Mesenteric fat pad (tissue), 1 donor: ENCODE measurements around the gene BAIAP2. TPM values are rescaled to one million over a fixed set of nuclear protein-coding genes. Genes with fewer than 3 reads are reported as not detected.

ENCODE experiments used
- microRNA-seq: library from miRNA; unstranded; fragments of <30 nt; microRNA quantifications from one replicate; pipeline ENCODE4 v1.2.0, GENCODE V29; 2020; ENCODE audit warnings: borderline number of aligned reads
- total RNA-seq: library from RNA; stranded (reverse); fragmentation: NEBNext Ultra II Directional; extraction: Animal tissue kit (Norgen Biotek cat#: 25700); gene quantifications from one replicate; pipeline ENCODE4 v1.2.1, GENCODE V29; 2021
- donor health status: DM: yes; HTN: yes; CAD: no.

BAIAP2 gene
- total RNA-seq, 1 donor from 2014 or later, result 24.6 TPM

Small RNA genes within 50 kb of the gene (microRNA-seq; reads per million reads assigned to microRNA genes)
- not detected for gene MIR1250
- not detected for gene MIR3065
- not detected for gene MIR338
- gene MIR657, result not detected

Other genes starting within 250 kb of the BAIAP2 start
- 25.3 TPM for gene CHMP6, start 43.3 kb upstream of the BAIAP2 start, total RNA-seq
- not detected for gene PVALEF, start 130.4 kb downstream of the BAIAP2 start, total RNA-seq
- gene AATK, start 131.1 kb downstream of the BAIAP2 start, total RNA-seq, result 7.9 TPM
- 3.4 TPM for gene CEP131, start 187.8 kb downstream of the BAIAP2 start, total RNA-seq
- 23.1 TPM for gene TEPSIN, start 203.9 kb downstream of the BAIAP2 start, total RNA-seq
- 46.2 TPM for gene NDUFAF8, start 204.2 kb downstream of the BAIAP2 start, total RNA-seq